ENCODE data around the gene ZNF503.

Gene ZNF503

DNA sequence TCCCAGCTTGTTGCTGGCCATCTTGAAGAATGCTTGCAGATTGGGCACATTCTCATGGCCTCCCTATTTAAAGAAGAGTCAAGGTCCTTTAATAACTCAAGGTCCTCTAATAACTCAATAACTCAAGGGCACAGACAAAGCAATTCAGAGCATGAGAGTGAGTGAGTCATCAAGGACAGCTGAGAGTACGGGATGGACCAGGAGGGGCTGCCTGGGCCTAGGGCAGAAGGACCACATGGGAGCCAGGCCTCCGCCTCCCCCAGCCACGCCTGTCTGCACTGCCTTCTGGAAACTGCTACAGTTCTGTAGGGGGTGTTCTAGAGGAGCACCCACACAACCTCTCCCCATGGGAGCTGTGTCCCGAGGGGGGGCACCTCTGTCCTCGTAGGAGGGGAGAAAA is 48.9 kb downstream of the ZNF503 start:
- Histone ChIP-seq H3K4me2 (ENCODE audit: low read depth, low read length, poor library complexity, severe bottlenecking) (no peak overlapping the region), H2AFZ (ENCODE audit: low read depth, low read length, severe bottlenecking) (no peak overlapping the region), H3K36me3 (ENCODE audit: low read length) (no peaks in the 10 kb centered on the region), H3K9me2 (replicated peaks; ENCODE audit: insufficient read depth, low read length) (no peaks in the 10 kb centered on the region), H3K9me3 (ENCODE audit: insufficient read depth, low read length) (no peaks in the 10 kb centered on the region), H3K9ac (ENCODE audit: low read length) (no peak overlapping the region), H3K79me2 (ENCODE audit: insufficient read depth, low read length) (no peaks in the 10 kb centered on the region), H4K20me1 (ENCODE audit: low read depth, low read length) (no peaks in the 10 kb centered on the region), H3K4me3 (ENCODE audit: insufficient read depth, low read length, poor library complexity, severe bottlenecking) (no peak overlapping the region), H3K27ac (ENCODE audit: low read depth, low read length) (no peak overlapping the region), H3K27me3 (ENCODE audit: low read length) (no peaks in the 10 kb centered on the region), H3F3A (ENCODE audit: insufficient read depth) (no peaks in the 10 kb centered on the region)
- TF ChIP-seq, protein P1, sequence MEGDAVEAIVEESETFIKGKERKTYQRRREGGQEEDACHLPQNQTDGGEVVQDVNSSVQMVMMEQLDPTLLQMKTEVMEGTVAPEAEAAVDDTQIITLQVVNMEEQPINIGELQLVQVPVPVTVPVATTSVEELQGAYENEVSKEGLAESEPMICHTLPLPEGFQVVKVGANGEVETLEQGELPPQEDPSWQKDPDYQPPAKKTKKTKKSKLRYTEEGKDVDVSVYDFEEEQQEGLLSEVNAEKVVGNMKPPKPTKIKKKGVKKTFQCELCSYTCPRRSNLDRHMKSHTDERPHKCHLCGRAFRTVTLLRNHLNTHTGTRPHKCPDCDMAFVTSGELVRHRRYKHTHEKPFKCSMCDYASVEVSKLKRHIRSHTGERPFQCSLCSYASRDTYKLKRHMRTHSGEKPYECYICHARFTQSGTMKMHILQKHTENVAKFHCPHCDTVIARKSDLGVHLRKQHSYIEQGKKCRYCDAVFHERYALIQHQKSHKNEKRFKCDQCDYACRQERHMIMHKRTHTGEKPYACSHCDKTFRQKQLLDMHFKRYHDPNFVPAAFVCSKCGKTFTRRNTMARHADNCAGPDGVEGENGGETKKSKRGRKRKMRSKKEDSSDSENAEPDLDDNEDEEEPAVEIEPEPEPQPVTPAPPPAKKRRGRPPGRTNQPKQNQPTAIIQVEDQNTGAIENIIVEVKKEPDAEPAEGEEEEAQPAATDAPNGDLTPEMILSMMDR (IDR thresholded peaks at IDR 0.05; ENCODE audit: insufficient read depth, low read length, poor library complexity, severe bottlenecking) = no peak
- TF ChIP-seq EZH2phosphoT487 (conservative IDR thresholded peaks at IDR 0.05; ENCODE audit: low read length) = no peak

DNA sequence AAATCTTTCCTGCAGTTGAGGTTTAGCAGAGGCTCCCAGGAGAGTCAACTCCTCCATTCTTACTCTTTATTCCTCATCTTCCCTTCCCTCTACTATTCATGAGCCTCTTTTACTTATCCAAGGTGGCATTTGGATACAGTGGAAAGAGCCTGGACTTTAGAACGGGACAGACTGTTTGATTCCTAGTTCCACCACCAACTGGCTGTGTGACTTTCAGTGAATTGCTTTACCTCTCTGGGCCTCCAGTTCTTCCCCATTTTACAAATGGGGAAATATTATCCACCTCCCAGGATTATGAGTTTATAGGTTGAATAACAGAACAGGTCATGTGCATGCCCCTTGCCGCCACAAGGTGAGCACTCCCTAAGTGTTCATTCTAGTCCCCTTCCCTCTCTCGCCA is 49.9 kb downstream of the ZNF503 start:
- TF ChIP-seq, protein P1 (IDR thresholded peaks at IDR 0.05; ENCODE audit: insufficient read depth, low read length, poor library complexity, severe bottlenecking) = no peak
- TF ChIP-seq EZH2phosphoT487 (conservative IDR thresholded peaks at IDR 0.05; ENCODE audit: low read length) = no peak
- no peaks in the 10 kb centered on the region for H3K79me2 ChIP-seq (ENCODE audit: insufficient read depth, low read length)
- H4K20me1 ChIP-seq (ENCODE audit: low read depth, low read length) = no peaks in the 10 kb centered on the region
- no peaks in the 10 kb centered on the region for H3K27me3 ChIP-seq (ENCODE audit: low read length)
- no peaks in the 10 kb centered on the region for H3K9me3 ChIP-seq (ENCODE audit: insufficient read depth, low read length)
- H3K9ac ChIP-seq (ENCODE audit: low read length) = no peak overlapping the region
- no peaks in the 10 kb centered on the region for H3K36me3 ChIP-seq (ENCODE audit: low read length)
- no peak overlapping the region for H2AFZ ChIP-seq (ENCODE audit: low read depth, low read length, severe bottlenecking)
- H3K4me2 ChIP-seq (ENCODE audit: low read depth, low read length, poor library complexity, severe bottlenecking) = no peak overlapping the region
- H3K27ac ChIP-seq (ENCODE audit: low read depth, low read length) = no peak overlapping the region
- no peak overlapping the region for H3K4me3 ChIP-seq (ENCODE audit: insufficient read depth, low read length, poor library complexity, severe bottlenecking)
- H3F3A ChIP-seq (ENCODE audit: insufficient read depth) = no peaks in the 10 kb centered on the region
- no peaks in the 10 kb centered on the region for H3K9me2 ChIP-seq (replicated peaks; ENCODE audit: insufficient read depth, low read length)

DNA sequence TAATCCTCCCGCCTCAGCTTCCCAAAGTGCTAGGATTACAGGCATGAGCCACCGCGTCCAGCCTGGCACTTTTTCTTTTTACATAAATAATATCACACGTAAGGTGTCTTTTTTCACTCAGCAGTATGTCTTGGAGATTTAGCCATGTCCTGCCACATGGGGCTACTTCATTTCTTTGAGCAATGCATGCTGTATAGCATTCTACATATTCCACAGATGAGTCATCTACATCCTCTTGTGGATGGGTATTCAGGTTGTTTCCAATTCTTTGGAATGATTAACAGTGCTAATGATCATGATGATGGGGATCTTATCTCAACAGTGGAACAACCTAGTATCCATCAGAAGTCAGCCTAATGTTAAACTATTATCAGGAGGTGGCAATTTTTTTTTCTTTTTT is 50.8 kb downstream of the ZNF503 start:
- no peaks in the 10 kb centered on the region for H4K20me1 ChIP-seq (ENCODE audit: low read depth, low read length)
- no peak overlapping the region for H3K9ac ChIP-seq (ENCODE audit: low read length)
- H3K79me2 ChIP-seq (ENCODE audit: insufficient read depth, low read length) = no peaks in the 10 kb centered on the region
- no peak overlapping the region for H2AFZ ChIP-seq (ENCODE audit: low read depth, low read length, severe bottlenecking)
- H3F3A ChIP-seq (ENCODE audit: insufficient read depth) = no peaks in the 10 kb centered on the region
- H3K27ac ChIP-seq (ENCODE audit: low read depth, low read length) = no peak overlapping the region
- no peaks in the 10 kb centered on the region for H3K9me2 ChIP-seq (replicated peaks; ENCODE audit: insufficient read depth, low read length)
- H3K4me2 ChIP-seq (ENCODE audit: low read depth, low read length, poor library complexity, severe bottlenecking) = no peak overlapping the region
- H3K9me3 ChIP-seq (ENCODE audit: insufficient read depth, low read length) = no peaks in the 10 kb centered on the region
- H3K36me3 ChIP-seq (ENCODE audit: low read length) = no peaks in the 10 kb centered on the region
- TF ChIP-seq EZH2phosphoT487 (conservative IDR thresholded peaks at IDR 0.05; ENCODE audit: low read length) = no peak
- TF ChIP-seq, protein P1 (IDR thresholded peaks at IDR 0.05; ENCODE audit: insufficient read depth, low read length, poor library complexity, severe bottlenecking) = no peak
- no peak overlapping the region for H3K4me3 ChIP-seq (ENCODE audit: insufficient read depth, low read length, poor library complexity, severe bottlenecking)
- no peaks in the 10 kb centered on the region for H3K27me3 ChIP-seq (ENCODE audit: low read length)
